Activated naive CD4-positive, alpha-beta T cell treated with anti-CD3 and anti-CD28 coated beads for 36 hours (primary cell): ENCODE data around the gene SPO11. TPM values are rescaled to one million over a fixed set of nuclear protein-coding genes. Genes with fewer than 3 reads are reported as not detected.

Experiments used
- CTCF ChIA-PET: fragments of 350-600 bp; sonication (Branson Sonifier 250); formaldehyde crosslinking; loops from one replicate; lab custom pipeline; 2021; ENCODE audit warnings: antibody characterized with exemption; lab: Charles Lee
- DNase-seq: peaks from one replicate; pipeline ENCODE4 v3.0.0-alpha.2; 2020
- H3K27ac Mint-ChIP-seq: one replicate; pipeline ENCODE4 v1.8.0; 2021; ENCODE audit warnings: mild to moderate bottlenecking, mixed read lengths
- H3K27me3 Mint-ChIP-seq: one replicate; pipeline ENCODE4 v1.8.0; 2021; ENCODE audit warnings: low read depth, mixed read lengths
- H3K36me3 Mint-ChIP-seq: one replicate; pipeline ENCODE4 v1.8.0; 2021; ENCODE audit warnings: low read depth, mixed read lengths
- H3K4me1 Mint-ChIP-seq: one replicate; pipeline ENCODE4 v1.8.0; 2021; ENCODE audit warnings: low read depth, mixed read lengths
- H3K4me3 Mint-ChIP-seq: one replicate; pipeline ENCODE4 v1.8.0; 2021; ENCODE audit warnings: mild to moderate bottlenecking, moderate library complexity, mixed read lengths
- H3K9me3 Mint-ChIP-seq: one replicate; pipeline ENCODE4 v1.8.0; 2021; ENCODE audit warnings: mixed read lengths
- intact Hi-C: fragments of 100-400 bp; cut with micrococcal nuclease; formaldehyde crosslinking; loops from one replicate; pipeline ENCODE4 v1.15.1; 2023
- total RNA-seq, 2 experiments: library from RNA; stranded (reverse); gene quantifications; one replicate each; pipeline ENCODE4 v1.2.3, GENCODE V29; 2021

Gene SPO11
- total RNA-seq, 2 experiments from 2014 or later: not detected

GRCh38 chr20:57291694-57292093, 37.9 kb upstream of the SPO11 start:
- Mint-ChIP-seq H3K4me3 (no peak overlapping the region), H3K27ac (no peak overlapping the region), H3K27me3 (peaks cover 45% of the 10 kb centered on the region)

GRCh38 chr20:57292611-57293010, 37.0 kb upstream of the SPO11 start:
- Mint-ChIP-seq H3K36me3 (no peaks in the 10 kb centered on the region), H3K27ac (no peak overlapping the region), H3K27me3 (peaks cover 40% of the 10 kb centered on the region), H3K9me3 (no peaks in the 10 kb centered on the region), H3K4me1 (no peaks in the 10 kb centered on the region), H3K4me3 (no peak overlapping the region)
- CTCF ChIA-PET: interaction anchor here (1.4 kb wide), 1 partner anchor 203 kb away, joined by 4 read pairs; no protein-coding TSS in a partner anchor
- intact Hi-C loops: no loop called here
- DNase-seq: no peak

More at GRCh38 chr20:57291694-57292093, 37.9 kb upstream of the SPO11 start:
- Mint-ChIP-seq H3K4me1 (no peaks in the 10 kb centered on the region), H3K9me3 (no peaks in the 10 kb centered on the region), H3K36me3 (no peaks in the 10 kb centered on the region)
- intact Hi-C loops: no loop called here
- CTCF ChIA-PET: interaction anchor here (1.4 kb wide), 1 partner anchor 202 kb away, joined by 4 read pairs; no protein-coding TSS in a partner anchor
- DNase-seq: no peak

- intact Hi-C loops: no loop called here
- Mint-ChIP-seq H3K27ac (no peak overlapping the region), H3K4me3 (no peak overlapping the region), H3K36me3 (no peaks in the 10 kb centered on the region), H3K9me3 (no peaks in the 10 kb centered on the region), H3K4me1 (no peaks in the 10 kb centered on the region), H3K27me3 (peaks cover 26% of the 10 kb centered on the region)
- no peak for DNase-seq
- CTCF ChIA-PET: no interaction called here
These were observed 35.6 kb upstream of the SPO11 start for GRCh38 chr20:57293995-57294394.

GRCh38 chr20:57294550-57294949, 35.1 kb upstream of the SPO11 start:
- intact Hi-C loops: no loop called here
- Mint-ChIP-seq H3K27ac (no peak overlapping the region), H3K27me3 (peaks cover 25% of the 10 kb centered on the region), H3K4me1 (no peaks in the 10 kb centered on the region), H3K4me3 (no peak overlapping the region), H3K9me3 (no peaks in the 10 kb centered on the region), H3K36me3 (no peaks in the 10 kb centered on the region)
- no peak for DNase-seq
- CTCF ChIA-PET: interaction anchor here (0.6 kb wide), 1 partner anchor 39 kb away, joined by 3 read pairs; no protein-coding TSS in a partner anchor

- Mint-ChIP-seq H3K36me3 (no peaks in the 10 kb centered on the region), H3K4me1 (no peaks in the 10 kb centered on the region), H3K27me3 (peaks cover 4% of the 10 kb centered on the region), H3K4me3 (no peak overlapping the region), H3K27ac (no peak overlapping the region), H3K9me3 (no peaks in the 10 kb centered on the region)
- no peak for DNase-seq
- intact Hi-C loops: no loop called here
- CTCF ChIA-PET: no interaction called here
These were observed 31.1 kb upstream of the SPO11 start for GRCh38 chr20:57298457-57298856.

GRCh38 chr20:57301026-57301425, 28.6 kb upstream of the SPO11 start:
- Mint-ChIP-seq H3K27me3 (no peaks in the 10 kb centered on the region), H3K9me3 (no peaks in the 10 kb centered on the region), H3K4me1 (no peaks in the 10 kb centered on the region), H3K36me3 (no peaks in the 10 kb centered on the region), H3K27ac (no peak overlapping the region), H3K4me3 (no peak overlapping the region)
- intact Hi-C loops: no loop called here
- no peak for DNase-seq
- CTCF ChIA-PET: no interaction called here

- intact Hi-C loops: no loop called here
- Mint-ChIP-seq H3K4me1 (no peaks in the 10 kb centered on the region), H3K36me3 (no peaks in the 10 kb centered on the region), H3K27me3 (no peaks in the 10 kb centered on the region), H3K4me3 (no peak overlapping the region), H3K27ac (no peak overlapping the region), H3K9me3 (no peaks in the 10 kb centered on the region)
- CTCF ChIA-PET: no interaction called here
- no peak for DNase-seq
These were observed 22.9 kb upstream of the SPO11 start for GRCh38 chr20:57306747-57307146.

GRCh38 chr20:57308451-57309271, 20.9 kb upstream of the SPO11 start:
- CTCF ChIA-PET: no interaction called here
- intact Hi-C loops: no loop called here
- Mint-ChIP-seq H3K27me3 (no peaks in the 10 kb centered on the region), H3K4me1 (no peaks in the 10 kb centered on the region), H3K36me3 (no peaks in the 10 kb centered on the region), H3K27ac (no peak overlapping the region), H3K4me3 (no peak overlapping the region), H3K9me3 (no peaks in the 10 kb centered on the region)
- DNase-seq: no peak

GRCh38 chr20:57309544-57310115, 20.0 kb upstream of the SPO11 start:
- no peaks in the 10 kb centered on the region for H3K9me3 Mint-ChIP-seq
- H3K27ac Mint-ChIP-seq: no peak overlapping the region
- no peaks in the 10 kb centered on the region for H3K4me1 Mint-ChIP-seq
- CTCF ChIA-PET: no interaction called here
- no peaks in the 10 kb centered on the region for H3K36me3 Mint-ChIP-seq
- intact Hi-C loops: no loop called here
- no peak for DNase-seq
- H3K4me3 Mint-ChIP-seq: no peak overlapping the region
- H3K27me3 Mint-ChIP-seq: no peaks in the 10 kb centered on the region

GRCh38 chr20:57310821-57311514, 18.6 kb upstream of the SPO11 start:
- no peaks in the 10 kb centered on the region for H3K27me3 Mint-ChIP-seq
- no peak overlapping the region for H3K4me3 Mint-ChIP-seq
- H3K27ac Mint-ChIP-seq: no peak overlapping the region
- intact Hi-C loops: no loop called here
- no peak for DNase-seq
- no peaks in the 10 kb centered on the region for H3K9me3 Mint-ChIP-seq
- CTCF ChIA-PET: no interaction called here
- no peaks in the 10 kb centered on the region for H3K4me1 Mint-ChIP-seq
- H3K36me3 Mint-ChIP-seq: no peaks in the 10 kb centered on the region

GRCh38 chr20:57312138-57312537, 17.5 kb upstream of the SPO11 start:
- no peaks in the 10 kb centered on the region for H3K27me3 Mint-ChIP-seq
- H3K4me3 Mint-ChIP-seq: no peak overlapping the region
- no peak for DNase-seq
- no peaks in the 10 kb centered on the region for H3K9me3 Mint-ChIP-seq
- intact Hi-C loops: no loop called here
- no peaks in the 10 kb centered on the region for H3K36me3 Mint-ChIP-seq
- CTCF ChIA-PET: no interaction called here
- no peak overlapping the region for H3K27ac Mint-ChIP-seq
- H3K4me1 Mint-ChIP-seq: no peaks in the 10 kb centered on the region

- Mint-ChIP-seq H3K4me3 (no peak overlapping the region), H3K4me1 (no peaks in the 10 kb centered on the region)
These were observed 16.4 kb upstream of the SPO11 start for GRCh38 chr20:57313230-57313629.

More at GRCh38 chr20:57313230-57313629, 16.4 kb upstream of the SPO11 start:
- DNase-seq: no peak
- peaks cover 3% of the 10 kb centered on the region for H3K27me3 Mint-ChIP-seq
- intact Hi-C loops: no loop called here
- H3K9me3 Mint-ChIP-seq: no peaks in the 10 kb centered on the region
- no peaks in the 10 kb centered on the region for H3K36me3 Mint-ChIP-seq
- H3K27ac Mint-ChIP-seq: no peak overlapping the region
- CTCF ChIA-PET: no interaction called here
